ENCODE data around the gene KLRF2.

KLRF2 gene

GRCh38 chr12:9925705-9926393, 44.6 kb downstream of the KLRF2 start:
- H3K4me1 ChIP-seq (ENCODE audit: low read depth, poor library complexity, severe bottlenecking) = peaks cover 29% of the 10 kb centered on the region
- no peak overlapping the region for H3K9ac ChIP-seq
- H4K20me1 ChIP-seq (ENCODE audit: insufficient read depth) = no peaks in the 10 kb centered on the region
- peak overlapping the region; percentile 29; the same call in 1 of the 2 replicates for H3K4me2 ChIP-seq
- H3K79me2 ChIP-seq (ENCODE audit: insufficient read depth, low read depth) = no peaks in the 10 kb centered on the region
- TF ChIP-seq, protein P1, sequence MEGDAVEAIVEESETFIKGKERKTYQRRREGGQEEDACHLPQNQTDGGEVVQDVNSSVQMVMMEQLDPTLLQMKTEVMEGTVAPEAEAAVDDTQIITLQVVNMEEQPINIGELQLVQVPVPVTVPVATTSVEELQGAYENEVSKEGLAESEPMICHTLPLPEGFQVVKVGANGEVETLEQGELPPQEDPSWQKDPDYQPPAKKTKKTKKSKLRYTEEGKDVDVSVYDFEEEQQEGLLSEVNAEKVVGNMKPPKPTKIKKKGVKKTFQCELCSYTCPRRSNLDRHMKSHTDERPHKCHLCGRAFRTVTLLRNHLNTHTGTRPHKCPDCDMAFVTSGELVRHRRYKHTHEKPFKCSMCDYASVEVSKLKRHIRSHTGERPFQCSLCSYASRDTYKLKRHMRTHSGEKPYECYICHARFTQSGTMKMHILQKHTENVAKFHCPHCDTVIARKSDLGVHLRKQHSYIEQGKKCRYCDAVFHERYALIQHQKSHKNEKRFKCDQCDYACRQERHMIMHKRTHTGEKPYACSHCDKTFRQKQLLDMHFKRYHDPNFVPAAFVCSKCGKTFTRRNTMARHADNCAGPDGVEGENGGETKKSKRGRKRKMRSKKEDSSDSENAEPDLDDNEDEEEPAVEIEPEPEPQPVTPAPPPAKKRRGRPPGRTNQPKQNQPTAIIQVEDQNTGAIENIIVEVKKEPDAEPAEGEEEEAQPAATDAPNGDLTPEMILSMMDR (conservative IDR thresholded peaks at IDR 0.05; ENCODE audit: low read depth, low read length) = peak; percentile 70
- no peak overlapping the region for H3K4me3 ChIP-seq (IDR thresholded peaks at IDR 0.05; ENCODE audit: insufficient read depth, low read depth, low read length)
- no peaks in the 10 kb centered on the region for H3K36me3 ChIP-seq (ENCODE audit: insufficient read depth)
- no peak overlapping the region for H3K27ac ChIP-seq
- peak overlapping the region; percentile 37; the same call in 1 of the 2 replicates for H2AFZ ChIP-seq (ENCODE audit: low read depth)
- H3K27me3 ChIP-seq (ENCODE audit: insufficient read depth, low read depth) = no peaks in the 10 kb centered on the region

DNA sequence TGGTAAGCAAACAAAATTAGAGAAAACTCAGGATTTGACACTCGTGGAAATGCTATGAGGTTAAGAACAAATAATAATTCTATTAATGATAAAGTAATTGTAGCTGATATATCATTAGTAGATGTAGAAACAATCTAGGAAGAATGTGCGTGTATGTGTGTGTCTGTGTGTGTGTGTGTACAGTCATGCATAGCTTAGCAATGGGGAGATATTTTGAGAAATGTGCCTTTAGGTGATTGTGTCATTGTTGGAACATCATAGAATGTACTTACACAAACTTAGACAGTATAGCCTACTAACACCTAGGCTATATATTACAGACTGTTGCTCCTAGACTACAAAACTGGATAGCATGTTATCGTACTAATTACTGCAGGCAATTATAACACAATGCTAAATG, 45.6 kb downstream of the KLRF2 start:
- H3K27ac ChIP-seq = no peak overlapping the region
- peaks cover 29% of the 10 kb centered on the region for H3K4me1 ChIP-seq (ENCODE audit: low read depth, poor library complexity, severe bottlenecking)
- no peak overlapping the region for H2AFZ ChIP-seq (ENCODE audit: low read depth)
- H3K4me2 ChIP-seq = no peak overlapping the region
- no peak overlapping the region for H3K4me3 ChIP-seq (IDR thresholded peaks at IDR 0.05; ENCODE audit: insufficient read depth, low read depth, low read length)
- TF ChIP-seq, protein P1 (conservative IDR thresholded peaks at IDR 0.05; ENCODE audit: low read depth, low read length) = no peak
- H3K27me3 ChIP-seq (ENCODE audit: insufficient read depth, low read depth) = no peaks in the 10 kb centered on the region
- H3K9ac ChIP-seq = no peak overlapping the region
- no peaks in the 10 kb centered on the region for H4K20me1 ChIP-seq (ENCODE audit: insufficient read depth)
- no peaks in the 10 kb centered on the region for H3K79me2 ChIP-seq (ENCODE audit: insufficient read depth, low read depth)
- no peaks in the 10 kb centered on the region for H3K36me3 ChIP-seq (ENCODE audit: insufficient read depth)

DNA sequence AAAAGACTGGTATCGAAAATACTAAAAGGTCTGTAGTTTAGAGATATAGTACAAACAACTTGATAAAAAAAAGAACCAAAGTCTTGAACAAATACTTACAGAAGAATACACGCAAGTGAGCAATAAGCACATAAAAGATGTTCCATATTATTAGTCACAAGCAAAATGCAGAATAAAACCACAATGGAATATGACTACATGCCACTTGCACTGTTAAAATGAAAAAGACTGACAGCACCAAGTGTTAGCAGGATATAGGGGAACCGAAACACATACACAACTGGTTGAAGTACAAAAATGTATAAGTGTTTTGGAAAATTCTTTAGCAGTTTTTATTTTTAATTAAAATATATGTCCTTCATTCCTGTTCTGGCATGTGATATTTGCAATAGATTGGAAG, 47.3 kb downstream of the KLRF2 start:
- H2AFZ ChIP-seq (ENCODE audit: low read depth) = no peak overlapping the region
- H3K36me3 ChIP-seq (ENCODE audit: insufficient read depth) = no peaks in the 10 kb centered on the region
- H3K79me2 ChIP-seq (ENCODE audit: insufficient read depth, low read depth) = no peaks in the 10 kb centered on the region
- H3K9ac ChIP-seq = no peak overlapping the region
- H3K4me1 ChIP-seq (ENCODE audit: low read depth, poor library complexity, severe bottlenecking) = peaks cover 21% of the 10 kb centered on the region
- TF ChIP-seq, protein P1 (conservative IDR thresholded peaks at IDR 0.05; ENCODE audit: low read depth, low read length) = no peak
- no peaks in the 10 kb centered on the region for H3K27me3 ChIP-seq (ENCODE audit: insufficient read depth, low read depth)
- no peaks in the 10 kb centered on the region for H4K20me1 ChIP-seq (ENCODE audit: insufficient read depth)
- no peak overlapping the region for H3K4me3 ChIP-seq (IDR thresholded peaks at IDR 0.05; ENCODE audit: insufficient read depth, low read depth, low read length)
- no peak overlapping the region for H3K4me2 ChIP-seq
- H3K27ac ChIP-seq = no peak overlapping the region

DNA sequence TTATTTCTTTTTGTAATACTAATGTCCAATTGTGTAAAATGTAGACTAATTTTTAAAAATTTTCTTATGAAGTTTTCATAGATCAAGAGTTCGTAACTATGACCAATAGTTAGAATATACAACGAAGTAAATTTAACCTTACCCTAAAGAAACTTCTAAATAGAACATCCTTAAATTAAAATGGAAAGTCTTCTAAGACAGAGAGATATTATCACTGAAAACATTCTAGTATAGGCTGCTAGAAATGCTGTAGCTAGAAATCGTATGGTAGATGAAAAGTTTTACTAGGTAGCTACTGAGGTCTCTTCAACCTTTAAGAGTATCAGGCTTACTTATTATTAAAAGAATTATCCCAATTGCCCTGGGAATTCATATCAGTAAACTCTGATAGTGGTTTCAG, 50.0 kb downstream of the KLRF2 start:
- H3K36me3 ChIP-seq (ENCODE audit: insufficient read depth) = no peaks in the 10 kb centered on the region
- H3K79me2 ChIP-seq (ENCODE audit: insufficient read depth, low read depth) = no peaks in the 10 kb centered on the region
- TF ChIP-seq, protein P1 (conservative IDR thresholded peaks at IDR 0.05; ENCODE audit: low read depth, low read length) = no peak
- H3K4me1 ChIP-seq (ENCODE audit: low read depth, poor library complexity, severe bottlenecking) = peaks cover 15% of the 10 kb centered on the region
- no peak overlapping the region for H3K4me3 ChIP-seq (IDR thresholded peaks at IDR 0.05; ENCODE audit: insufficient read depth, low read depth, low read length)
- H3K27me3 ChIP-seq (ENCODE audit: insufficient read depth, low read depth) = no peaks in the 10 kb centered on the region
- H3K9ac ChIP-seq = no peak overlapping the region
- no peak overlapping the region for H2AFZ ChIP-seq (ENCODE audit: low read depth)
- H3K27ac ChIP-seq = no peak overlapping the region
- H4K20me1 ChIP-seq (ENCODE audit: insufficient read depth) = no peaks in the 10 kb centered on the region
- H3K4me2 ChIP-seq = no peak overlapping the region

All from KMS-11 (cell line).